ENCODE data around the gene THSD4.

DNA sequence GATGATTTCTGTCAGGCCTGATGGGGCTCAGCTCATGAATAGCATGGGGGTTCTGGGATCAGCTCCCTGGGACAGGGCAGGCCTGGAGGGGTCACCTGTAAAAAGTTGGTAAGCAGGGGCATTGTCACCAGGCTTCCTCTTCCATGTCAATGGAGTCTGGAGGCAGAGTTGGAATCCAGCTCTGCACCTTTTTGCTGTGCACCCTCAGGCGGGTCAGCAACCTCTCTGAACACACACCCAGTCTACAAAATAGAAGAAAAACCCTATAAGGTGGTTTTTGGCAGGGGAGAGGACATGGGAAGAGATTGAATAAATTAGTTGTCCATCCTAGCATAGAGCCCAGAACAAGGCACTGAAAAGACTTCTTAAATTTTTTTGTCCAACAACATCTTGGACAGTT, 617.9 kb downstream of the THSD4 start:
- TF ChIP-seq, protein P1, sequence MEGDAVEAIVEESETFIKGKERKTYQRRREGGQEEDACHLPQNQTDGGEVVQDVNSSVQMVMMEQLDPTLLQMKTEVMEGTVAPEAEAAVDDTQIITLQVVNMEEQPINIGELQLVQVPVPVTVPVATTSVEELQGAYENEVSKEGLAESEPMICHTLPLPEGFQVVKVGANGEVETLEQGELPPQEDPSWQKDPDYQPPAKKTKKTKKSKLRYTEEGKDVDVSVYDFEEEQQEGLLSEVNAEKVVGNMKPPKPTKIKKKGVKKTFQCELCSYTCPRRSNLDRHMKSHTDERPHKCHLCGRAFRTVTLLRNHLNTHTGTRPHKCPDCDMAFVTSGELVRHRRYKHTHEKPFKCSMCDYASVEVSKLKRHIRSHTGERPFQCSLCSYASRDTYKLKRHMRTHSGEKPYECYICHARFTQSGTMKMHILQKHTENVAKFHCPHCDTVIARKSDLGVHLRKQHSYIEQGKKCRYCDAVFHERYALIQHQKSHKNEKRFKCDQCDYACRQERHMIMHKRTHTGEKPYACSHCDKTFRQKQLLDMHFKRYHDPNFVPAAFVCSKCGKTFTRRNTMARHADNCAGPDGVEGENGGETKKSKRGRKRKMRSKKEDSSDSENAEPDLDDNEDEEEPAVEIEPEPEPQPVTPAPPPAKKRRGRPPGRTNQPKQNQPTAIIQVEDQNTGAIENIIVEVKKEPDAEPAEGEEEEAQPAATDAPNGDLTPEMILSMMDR (IDR thresholded peaks at IDR 0.05; ENCODE audit: low read length) = no peak
- TF ChIP-seq EZH2 (optimal IDR thresholded peaks at IDR 0.05; ENCODE audit: low read depth, low read length) (no peak), EZH2phosphoT487 (IDR thresholded peaks at IDR 0.05; ENCODE audit: low read length) (no peak)

Data from MM.1S (cell line).